GM12878 (cell line): Measurements from ENCODE around the gene ACOT12. TPM values are rescaled to one million over a fixed set of nuclear protein-coding genes. Genes with fewer than 3 reads are reported as not detected.

ENCODE experiments used
- ATAC-seq: fragments of 200-7000 bp; cut with Tn5 transposase; 3 replicates; pipeline ENCODE4 v1.9.1; 2020; ENCODE audit warnings: mild to moderate bottlenecking, moderate library complexity
- BruUV-seq: library from RNA; stranded (reverse); fragments of 400-500 nt; replicated peaks from 2 replicates; lab custom pipeline; 2021; lab: Mats Ljungman, UMichigan
- CTCF ChIA-PET: fragments of 300-600 bp; sonication (Branson Sonifier 250); formaldehyde crosslinking; extraction: SDS; loops from one replicate; lab custom pipeline; 2021; ENCODE audit warnings: inconsistent platforms; lab: Yijun Ruan, JAX
- POLR2A ChIA-PET: fragments of 350-600 bp; formaldehyde crosslinking; extraction: SDS; loops from one replicate; lab custom pipeline; 2021; ENCODE audit warnings: inconsistent platforms; lab: Charles Lee
- RAD21 ChIA-PET: fragments of 300-600 bp; sonication (Branson Sonifier 250); formaldehyde crosslinking; loops from one replicate; lab custom pipeline; 2023; ENCODE audit warnings: antibody characterized with exemption; ENCODE audit not compliant: unreplicated experiment; lab: Charles Lee
- SMC1A ChIA-PET: fragments of 300-600 bp; sonication (Branson Sonifier 250); formaldehyde crosslinking; loops from one replicate; lab custom pipeline; 2023; ENCODE audit not compliant: unreplicated experiment, uncharacterized antibody; lab: Charles Lee
- DNase-seq: peaks from one replicate; pipeline ENCODE4 v3.0.0-alpha.2; 2011; ENCODE audit warnings: low read depth, low spot score
- FAIRE-seq: peaks from 3 replicates; lab custom pipeline; 2011; peaks lifted over from hg19 to GRCh38; lab: Jason Lieb, UNC
- H2AFZ ChIP-seq: 2 replicates; pipeline ENCODE4 v1.6.0; 2011; ENCODE audit warnings: low read depth, low read length, control low read depth; ENCODE audit not compliant: control insufficient read depth
- H3K27ac ChIP-seq: 2 replicates; pipeline ENCODE4 v1.5.1; 2011; ENCODE audit warnings: control low read depth; ENCODE audit not compliant: control insufficient read depth, insufficient read depth
- H3K27me3 ChIP-seq, 2 experiments: replicated peaks in 1 of 2; 2 replicates each; pipeline versions ENCODE4 v1.6.0 to v1.6.1; 2011; ENCODE audit warnings: low read length in 1 of 2; ENCODE audit not compliant: control insufficient read depth in 2 of 2, insufficient read depth in 2 of 2
- H3K36me3 ChIP-seq, 2 experiments: 2 replicates each; pipeline ENCODE4 v1.5.1; 2011; ENCODE audit warnings: low read length in 1 of 2; ENCODE audit not compliant: control insufficient read depth in 2 of 2, insufficient read depth in 2 of 2
- H3K4me1 ChIP-seq: 2 replicates; pipeline ENCODE4 v1.6.1; 2011; ENCODE audit warnings: mild to moderate bottlenecking, low read length, moderate library complexity, mixed read lengths; ENCODE audit not compliant: control insufficient read depth, insufficient read depth
- H3K4me2 ChIP-seq: 2 replicates; pipeline ENCODE4 v1.6.0; 2011; ENCODE audit warnings: control low read depth; ENCODE audit not compliant: control insufficient read depth, insufficient read depth
- H3K4me3 ChIP-seq: fragments of 200-600 bp; sonication (generic); 2 replicates; pipeline ENCODE4 v1.5.1; 2016
- H3K79me2 ChIP-seq: 2 replicates; pipeline ENCODE4 v1.6.0; 2011; ENCODE audit warnings: low read length; ENCODE audit not compliant: control insufficient read depth, insufficient read depth
- H3K9ac ChIP-seq: 2 replicates; pipeline ENCODE4 v1.8.0; 2011; ENCODE audit warnings: low read length, control low read depth, mixed read lengths; ENCODE audit not compliant: control insufficient read depth, insufficient read depth
- H3K9me3 ChIP-seq: replicated peaks from 3 replicates; pipeline ENCODE4 v1.5.1; 2011; ENCODE audit warnings: mild to moderate bottlenecking, low read length; ENCODE audit not compliant: control insufficient read depth, insufficient read depth
- H4K20me1 ChIP-seq: 2 replicates; pipeline ENCODE4 v1.6.0; 2011; ENCODE audit not compliant: control insufficient read depth, insufficient read depth
- ATF7 ChIP-seq: fragments of 450-650 bp; IDR thresholded peaks from 2 replicates; pipeline ENCODE4 v1.6.1; 2016; ENCODE audit warnings: low read depth, mild to moderate bottlenecking
- CBX3 ChIP-seq: fragments of 200-600 bp; sonication (generic); IDR thresholded peaks from 2 replicates; pipeline ENCODE4 v1.6.1; 2016; ENCODE audit warnings: low read depth, borderline replicate concordance
- CUX1 ChIP-seq: IDR thresholded peaks from 2 replicates; pipeline ENCODE4 v1.6.1; 2012; ENCODE audit warnings: improper control_type of control experiment, low read depth, low read length; ENCODE audit not compliant: insufficient replicate concordance
- DPF2 ChIP-seq: fragments of 450-650 bp; IDR thresholded peaks from 2 replicates; pipeline ENCODE4 v1.6.1; 2017; ENCODE audit warnings: mild to moderate bottlenecking
- HDAC6 ChIP-seq: fragments of 200-600 bp; sonication (generic); IDR thresholded peaks from one replicate; pipeline ENCODE4 v1.8.0; 2017; ENCODE audit warnings: antibody characterized with exemption; ENCODE audit not compliant: unreplicated experiment
- IKZF1 ChIP-seq: fragments of 450-650 bp; conservative IDR thresholded peaks from 2 replicates; pipeline ENCODE4 v1.6.1; 2017; ENCODE audit warnings: antibody characterized with exemption, mild to moderate bottlenecking
- MYC ChIP-seq: IDR thresholded peaks from 2 replicates; pipeline ENCODE4 v1.6.1; 2011; ENCODE audit warnings: mild to moderate bottlenecking, low read length, moderate library complexity, inconsistent platforms; ENCODE audit not compliant: insufficient read depth, insufficient replicate concordance, insufficient read length, severe bottlenecking
- SRF ChIP-seq, 2 experiments: IDR thresholded peaks; 2 replicates each; pipeline ENCODE4 v1.6.1; 2011; ENCODE audit warnings: low read depth in 2 of 2, low read length in 2 of 2, mild to moderate bottlenecking in 1 of 2, moderate library complexity in 1 of 2
- TAF1 ChIP-seq: IDR thresholded peaks from 2 replicates; pipeline ENCODE4 v1.6.1; 2011; ENCODE audit warnings: mild to moderate bottlenecking, low read depth, low read length, borderline replicate concordance
- WGBS: methylation state at CpG from one replicate; pipeline ENCODE4 v1.1.6; 2016; ENCODE audit warnings: low lambda C conversion rate; ENCODE audit not compliant: insufficient replicate concordance, insufficient coverage; ENCODE audit errors: missing lambda C conversion rate; 5-methylcytosine and 5-hydroxymethylcytosine counted together
- in situ Hi-C: fragments of 300-500 bp; cut with MboI; formaldehyde crosslinking; loops from 9 replicates; pipeline ENCODE4 v1.14.3; 2018; ENCODE audit warnings: mixed read lengths
- intact Hi-C: fragments of 100-400 bp; cut with micrococcal nuclease; formaldehyde crosslinking; loops from one replicate; pipeline ENCODE4 v1.14.2; 2022; ENCODE audit not compliant: unreplicated experiment
- polyA plus RNA-seq, 11 experiments: library from polyadenylated mRNA; depleted of rRNA in 4 of 11; unstranded in 6 of 11; stranded (reverse) in 5 of 11; fragments of >200 nt; fragmentation: Nextera tagmentation in 4 of 11; fragmentation: Illumina TruSeq in 1 of 11; extraction: Ambion mirVana in 4 of 11; extraction: Trizol in 1 of 11; gene quantifications; 1 replicate in 1 of 11; 2 replicates in 10 of 11; pipeline versions ENCODE4 v1.2.1 to v1.2.3, GENCODE V29; 2011 to 2016; ENCODE audit warnings: inconsistent platforms in 2 of 11, missing spikeins in 2 of 11, low read depth in 1 of 11
- total RNA-seq, 4 experiments: library from RNA; depleted of rRNA in 3 of 4; stranded (reverse); fragments of >200 nt in 3 of 4; fragmentation: Illumina TruSeq in 1 of 4; extraction: Trizol in 1 of 4; gene quantifications; 2 replicates each; pipeline versions ENCODE4 v1.2.1 to v1.2.3, GENCODE V29; 2013 to 2021
- TF ChIP-seq, protein P1 (sequence below): fragments of 450-650 bp; IDR thresholded peaks from 2 replicates; pipeline ENCODE4 v1.6.1; 2014; ENCODE audit warnings: mild to moderate bottlenecking

The ACOT12 gene
- total and polyA plus RNA-seq, 10 of the 15 experiments (the other 5 are each of a cell fraction or from before 2014, with no cell fraction given) = 0.08 TPM; not detected in 9

DNA sequence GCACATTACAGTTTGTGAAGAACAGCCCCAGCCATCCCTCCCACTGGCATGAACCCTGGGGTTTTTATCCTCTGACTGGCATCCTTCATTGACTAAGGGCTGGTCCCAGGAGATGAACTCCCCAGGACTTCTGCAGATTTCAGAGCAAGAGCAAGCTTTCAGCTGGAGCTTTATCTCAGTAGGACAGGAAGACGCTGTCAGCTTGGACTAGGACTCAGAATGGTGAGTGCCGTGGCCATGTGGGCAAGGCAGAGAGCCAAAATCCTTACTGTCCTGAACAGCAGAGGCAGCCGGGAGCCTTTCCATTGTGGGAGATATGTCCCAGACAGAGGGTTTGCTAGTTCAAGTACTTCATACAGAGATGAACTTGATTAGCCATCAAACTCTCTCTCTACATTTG is 3.2 kb upstream of the ACOT12 start:
- Histone ChIP-seq H3K27ac (no peak overlapping the region), H3K27me3 (peaks cover 2% of the 10 kb centered on the region in 2 experiments; a peak in 3 of 4 replicates), H3K4me2 (no peak overlapping the region), H4K20me1 (no peaks in the 10 kb centered on the region), H2AFZ (no peak overlapping the region), H3K4me1 (no peaks in the 10 kb centered on the region), H3K9ac (no peak overlapping the region), H3K4me3 (no peak overlapping the region), H3K36me3 (no peaks in the 10 kb centered on the region), H3K9me3 (no peaks in the 10 kb centered on the region; the same call in 2 of the 3 replicates), H3K79me2 (no peaks in the 10 kb centered on the region)
- no TSS peak for BruUV-seq
- in situ Hi-C loops = no loop called here
- DNase-seq (no peak), FAIRE-seq (no peak), ATAC-seq (no peak; the same call in 2 of the 3 replicates)
- TF ChIP-seq, protein P1, sequence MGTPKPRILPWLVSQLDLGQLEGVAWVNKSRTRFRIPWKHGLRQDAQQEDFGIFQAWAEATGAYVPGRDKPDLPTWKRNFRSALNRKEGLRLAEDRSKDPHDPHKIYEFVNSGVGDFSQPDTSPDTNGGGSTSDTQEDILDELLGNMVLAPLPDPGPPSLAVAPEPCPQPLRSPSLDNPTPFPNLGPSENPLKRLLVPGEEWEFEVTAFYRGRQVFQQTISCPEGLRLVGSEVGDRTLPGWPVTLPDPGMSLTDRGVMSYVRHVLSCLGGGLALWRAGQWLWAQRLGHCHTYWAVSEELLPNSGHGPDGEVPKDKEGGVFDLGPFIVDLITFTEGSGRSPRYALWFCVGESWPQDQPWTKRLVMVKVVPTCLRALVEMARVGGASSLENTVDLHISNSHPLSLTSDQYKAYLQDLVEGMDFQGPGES = no peak
- TF ChIP-seq ATF7 (no peak), DPF2 (no peak), CUX1 (no peak), MYC (no peak), SRF (IDR thresholded peaks at IDR 0.05; ENCODE audit: low read depth in 2 of 2, low read length in 2 of 2) (no peak), CBX3 (no peak), HDAC6 (no peak), IKZF1 (no peak), TAF1 (no peak)
- WGBS = 2% methylated on average over 3 of the region's 3 CpGs
- intact Hi-C loops = no loop called here
- ChIA-PET POLR2A (interaction anchor here (0.6 kb wide), 1 partner anchor 1916 kb away, joined by 3 read pairs; no protein-coding TSS in a partner anchor), RAD21 (no interaction called here), SMC1A (no interaction called here), CTCF (no interaction called here)
